Measurements from ENCODE around the gene SPIB.

The SPIB gene

DNA sequence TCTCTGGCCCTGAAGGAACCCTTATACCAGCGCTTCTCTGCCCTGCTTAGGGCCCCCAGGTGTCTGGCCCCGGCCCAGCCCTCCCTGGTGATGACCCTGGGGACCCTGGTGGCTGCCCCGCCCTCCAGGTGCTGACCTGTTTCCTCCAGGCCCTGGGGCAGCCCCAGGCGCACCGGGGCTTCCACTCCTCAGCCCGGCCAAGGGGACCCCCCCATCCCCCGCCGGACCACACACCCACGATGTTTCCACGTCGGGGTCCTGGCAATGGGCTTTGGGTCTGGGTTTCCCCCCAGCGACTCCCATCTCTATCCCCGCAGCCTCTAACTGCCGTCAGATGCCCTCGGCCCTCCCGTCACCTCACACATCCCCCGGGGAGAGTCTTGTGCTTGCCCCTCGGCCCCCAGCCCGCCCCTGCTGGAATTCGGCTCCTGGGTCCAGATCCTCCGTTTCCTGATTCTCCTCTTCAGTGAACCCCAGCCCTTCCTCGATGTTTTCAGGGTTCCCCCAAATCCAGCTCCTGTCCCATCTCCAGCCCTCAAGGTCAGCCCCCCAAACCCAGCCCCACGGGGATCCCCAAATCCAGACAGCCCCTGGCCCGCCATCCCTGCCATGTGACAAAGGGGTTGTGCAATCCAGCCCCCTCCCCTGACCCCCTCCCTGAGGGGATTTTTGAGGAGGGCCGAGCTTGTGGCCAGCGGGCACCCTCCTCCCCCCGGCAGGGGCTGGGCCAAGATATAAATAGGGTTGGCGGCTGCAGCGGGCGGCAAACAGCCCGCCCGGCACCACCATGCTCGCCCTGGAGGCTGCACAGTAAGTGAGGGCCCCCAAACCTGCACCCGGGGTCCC is at the start of gene SPIB:
TSS of gene SPIB (plus strand) at position 763 of the 846 bp plus-strand sequence. CDS start at position 788, 25 bp downstream.
- DNase-seq (ENCODE audit: low read depth): no peak
- TF ChIP-seq, protein P1, sequence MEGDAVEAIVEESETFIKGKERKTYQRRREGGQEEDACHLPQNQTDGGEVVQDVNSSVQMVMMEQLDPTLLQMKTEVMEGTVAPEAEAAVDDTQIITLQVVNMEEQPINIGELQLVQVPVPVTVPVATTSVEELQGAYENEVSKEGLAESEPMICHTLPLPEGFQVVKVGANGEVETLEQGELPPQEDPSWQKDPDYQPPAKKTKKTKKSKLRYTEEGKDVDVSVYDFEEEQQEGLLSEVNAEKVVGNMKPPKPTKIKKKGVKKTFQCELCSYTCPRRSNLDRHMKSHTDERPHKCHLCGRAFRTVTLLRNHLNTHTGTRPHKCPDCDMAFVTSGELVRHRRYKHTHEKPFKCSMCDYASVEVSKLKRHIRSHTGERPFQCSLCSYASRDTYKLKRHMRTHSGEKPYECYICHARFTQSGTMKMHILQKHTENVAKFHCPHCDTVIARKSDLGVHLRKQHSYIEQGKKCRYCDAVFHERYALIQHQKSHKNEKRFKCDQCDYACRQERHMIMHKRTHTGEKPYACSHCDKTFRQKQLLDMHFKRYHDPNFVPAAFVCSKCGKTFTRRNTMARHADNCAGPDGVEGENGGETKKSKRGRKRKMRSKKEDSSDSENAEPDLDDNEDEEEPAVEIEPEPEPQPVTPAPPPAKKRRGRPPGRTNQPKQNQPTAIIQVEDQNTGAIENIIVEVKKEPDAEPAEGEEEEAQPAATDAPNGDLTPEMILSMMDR (IDR thresholded peaks at IDR 0.05; ENCODE audit: low read length, missing control alignments): no peak
- H3K4me3 ChIP-seq (replicated peaks; ENCODE audit: low read depth, low read length): no peak within 1 kb of the TSS

DNA sequence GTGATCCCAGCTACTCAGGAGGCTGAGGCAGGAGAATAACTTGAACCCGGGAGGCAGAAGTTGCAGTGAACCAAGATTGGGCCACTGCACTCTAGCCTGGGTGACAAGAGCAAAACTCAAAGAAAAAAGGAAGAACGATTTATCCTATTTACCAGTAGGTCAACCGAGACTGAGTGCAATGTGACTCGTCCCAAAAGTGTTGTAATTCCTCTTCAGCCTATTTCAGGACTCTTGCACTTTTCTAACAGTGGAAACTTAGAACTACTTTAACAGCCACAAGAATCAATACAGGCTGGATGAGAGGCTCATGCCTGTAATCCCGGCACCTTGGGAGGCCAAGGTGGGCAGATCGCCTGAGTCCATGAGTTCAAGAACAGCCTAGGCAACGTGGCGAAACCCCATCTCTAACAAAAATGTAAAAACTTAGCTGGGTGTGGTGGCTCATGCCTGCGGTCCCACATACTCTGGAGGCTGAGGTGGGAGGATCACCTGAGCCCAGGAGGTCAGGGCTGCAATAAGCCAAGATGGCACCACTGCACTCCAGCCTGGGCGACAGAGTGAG is 46.7 kb upstream of the SPIB start:
- DNase-seq (ENCODE audit: low read depth): no peak
- TF ChIP-seq, protein P1 (IDR thresholded peaks at IDR 0.05; ENCODE audit: low read length, missing control alignments): no peak

DNA sequence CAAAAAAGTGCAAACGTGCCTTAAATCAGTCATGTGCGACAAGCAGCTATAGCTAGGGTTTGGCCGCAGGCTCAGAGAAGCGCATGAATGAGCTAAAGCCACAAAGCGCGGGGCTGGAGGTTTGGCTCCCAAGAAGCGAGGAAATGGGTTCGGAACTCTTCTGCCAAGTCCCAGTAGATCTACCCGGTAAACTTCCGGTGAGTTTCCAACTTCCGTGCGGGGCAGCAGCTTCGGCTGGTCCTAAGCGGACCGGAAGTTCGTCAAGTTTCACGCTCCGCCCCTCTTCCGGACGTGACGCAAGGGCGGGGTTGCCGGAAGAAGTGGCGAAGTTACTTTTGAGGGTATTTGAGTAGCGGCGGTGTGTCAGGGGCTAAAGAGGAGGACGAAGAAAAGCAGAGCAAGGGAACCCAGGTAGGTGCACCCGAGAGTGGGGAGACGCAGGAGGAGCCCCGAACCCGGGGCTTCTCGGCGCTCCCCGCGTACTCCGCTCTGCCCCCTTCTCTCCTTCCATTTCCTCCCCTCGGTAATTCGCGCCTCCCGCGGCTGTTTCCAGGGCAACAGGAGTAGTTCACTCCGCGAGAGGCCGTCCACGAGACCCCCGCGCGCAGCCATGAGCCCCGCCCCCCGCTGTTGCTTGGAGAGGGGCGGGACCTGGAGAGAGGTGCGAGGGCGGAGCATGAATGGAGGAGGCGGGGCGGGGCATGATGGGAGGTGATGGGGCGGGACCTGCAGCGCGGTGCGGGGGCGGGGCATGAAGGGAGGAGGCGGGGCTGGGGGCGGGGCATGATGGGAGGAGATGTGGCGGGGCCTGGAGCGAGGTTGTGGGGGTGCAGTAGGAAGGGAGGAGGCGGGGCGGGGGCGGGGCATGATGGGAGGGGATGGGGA is 42.3 kb upstream of the SPIB start, which contains the start of gene NR1H2:
TSS of gene NR1H2 (plus strand) at position 292 of the 885 bp plus-strand sequence. CDS start 1,149 bp downstream, outside the sequence.
- DNase-seq (ENCODE audit: low read depth): peak; percentile 99
- TF ChIP-seq, protein P1 (IDR thresholded peaks at IDR 0.05; ENCODE audit: low read length, missing control alignments): no peak
- H3K4me3 ChIP-seq (replicated peaks; ENCODE audit: low read depth, low read length): peak within 1 kb of the TSS; percentile 95

More for the DNA sequence above, 46.7 kb upstream of the SPIB start:
- H3K4me3 ChIP-seq (replicated peaks; ENCODE audit: low read depth, low read length): no peak overlapping the region

DNA sequence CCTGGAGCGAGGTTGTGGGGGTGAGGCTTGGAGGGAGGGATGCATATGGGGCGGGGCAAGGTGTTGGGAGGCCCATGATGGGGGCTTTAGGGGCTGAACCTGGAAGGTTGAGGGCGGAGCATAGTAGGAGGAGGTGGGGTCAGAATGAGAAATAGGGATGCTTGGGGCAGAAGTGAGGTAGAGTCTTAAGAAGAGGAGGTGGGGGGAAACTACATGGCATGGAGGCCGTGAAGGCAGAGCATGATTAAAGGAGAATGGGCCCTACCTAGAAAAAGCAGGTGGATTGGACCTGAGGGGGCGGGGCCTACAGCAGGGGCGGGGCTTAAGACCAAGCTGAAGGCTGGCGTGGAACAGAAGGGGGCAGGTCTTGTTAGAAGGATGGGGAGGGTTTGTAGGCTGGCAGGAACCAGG is 41.7 kb upstream of the SPIB start:
- peak; percentile 19 for DNase-seq (ENCODE audit: low read depth)
- peak overlapping the region; percentile 42 for H3K4me3 ChIP-seq (replicated peaks; ENCODE audit: low read depth, low read length)
- TF ChIP-seq, protein P1 (IDR thresholded peaks at IDR 0.05; ENCODE audit: low read length, missing control alignments): no peak

DNA sequence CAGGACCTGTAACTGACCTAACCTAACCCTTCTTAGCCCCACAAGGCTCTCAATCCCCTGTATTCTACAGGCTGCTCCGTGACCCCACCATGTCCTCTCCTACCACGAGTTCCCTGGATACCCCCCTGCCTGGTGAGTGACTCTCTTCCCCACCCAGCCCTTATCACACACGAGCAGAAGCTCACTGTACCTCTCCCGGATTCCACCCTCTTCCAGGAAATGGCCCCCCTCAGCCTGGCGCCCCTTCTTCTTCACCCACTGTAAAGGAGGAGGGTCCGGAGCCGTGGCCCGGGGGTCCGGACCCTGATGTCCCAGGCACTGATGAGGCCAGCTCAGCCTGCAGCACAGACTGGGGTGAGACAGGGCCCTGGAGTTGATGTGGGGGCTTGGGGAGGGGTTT is 41.2 kb upstream of the SPIB start:
- DNase-seq (ENCODE audit: low read depth): no peak
- TF ChIP-seq, protein P1 (IDR thresholded peaks at IDR 0.05; ENCODE audit: low read length, missing control alignments): no peak
- H3K4me3 ChIP-seq (replicated peaks; ENCODE audit: low read depth, low read length): no peak overlapping the region

DNA sequence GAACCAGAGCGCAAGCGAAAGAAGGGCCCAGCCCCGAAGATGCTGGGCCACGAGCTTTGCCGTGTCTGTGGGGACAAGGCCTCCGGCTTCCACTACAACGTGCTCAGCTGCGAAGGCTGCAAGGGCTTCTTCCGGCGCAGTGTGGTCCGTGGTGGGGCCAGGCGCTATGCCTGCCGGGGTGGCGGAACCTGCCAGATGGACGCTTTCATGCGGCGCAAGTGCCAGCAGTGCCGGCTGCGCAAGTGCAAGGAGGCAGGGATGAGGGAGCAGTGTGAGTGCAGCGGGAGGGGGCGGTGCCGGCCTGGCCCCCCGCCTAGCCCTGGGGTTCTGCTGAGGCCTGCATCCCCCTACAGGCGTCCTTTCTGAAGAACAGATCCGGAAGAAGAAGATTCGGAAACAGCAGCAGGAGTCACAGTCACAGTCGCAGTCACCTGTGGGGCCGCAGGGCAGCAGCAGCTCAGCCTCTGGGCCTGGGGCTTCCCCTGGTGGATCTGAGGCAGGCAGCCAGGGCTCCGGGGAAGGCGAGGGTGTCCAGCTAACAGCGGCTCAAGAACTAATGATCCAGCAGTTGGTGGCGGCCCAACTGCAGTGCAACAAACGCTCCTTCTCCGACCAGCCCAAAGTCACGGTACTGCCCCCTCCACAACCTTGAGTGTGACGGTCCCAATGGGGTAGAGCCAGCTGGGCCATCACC is 40.4 kb upstream of the SPIB start:
- TF ChIP-seq, protein P1 (IDR thresholded peaks at IDR 0.05; ENCODE audit: low read length, missing control alignments): no peak
- no peak for DNase-seq (ENCODE audit: low read depth)
- no peak overlapping the region for H3K4me3 ChIP-seq (replicated peaks; ENCODE audit: low read depth, low read length)

All from fibroblast of pulmonary artery (primary cell).